ENCODE data around the gene ZNF292.

- TF ChIP-seq, protein P1, sequence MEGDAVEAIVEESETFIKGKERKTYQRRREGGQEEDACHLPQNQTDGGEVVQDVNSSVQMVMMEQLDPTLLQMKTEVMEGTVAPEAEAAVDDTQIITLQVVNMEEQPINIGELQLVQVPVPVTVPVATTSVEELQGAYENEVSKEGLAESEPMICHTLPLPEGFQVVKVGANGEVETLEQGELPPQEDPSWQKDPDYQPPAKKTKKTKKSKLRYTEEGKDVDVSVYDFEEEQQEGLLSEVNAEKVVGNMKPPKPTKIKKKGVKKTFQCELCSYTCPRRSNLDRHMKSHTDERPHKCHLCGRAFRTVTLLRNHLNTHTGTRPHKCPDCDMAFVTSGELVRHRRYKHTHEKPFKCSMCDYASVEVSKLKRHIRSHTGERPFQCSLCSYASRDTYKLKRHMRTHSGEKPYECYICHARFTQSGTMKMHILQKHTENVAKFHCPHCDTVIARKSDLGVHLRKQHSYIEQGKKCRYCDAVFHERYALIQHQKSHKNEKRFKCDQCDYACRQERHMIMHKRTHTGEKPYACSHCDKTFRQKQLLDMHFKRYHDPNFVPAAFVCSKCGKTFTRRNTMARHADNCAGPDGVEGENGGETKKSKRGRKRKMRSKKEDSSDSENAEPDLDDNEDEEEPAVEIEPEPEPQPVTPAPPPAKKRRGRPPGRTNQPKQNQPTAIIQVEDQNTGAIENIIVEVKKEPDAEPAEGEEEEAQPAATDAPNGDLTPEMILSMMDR (IDR thresholded peaks at IDR 0.05) = no peak
- TF ChIP-seq POLR2AphosphoS5 (IDR thresholded peaks at IDR 0.05) (no peak), POLR2A (IDR thresholded peaks at IDR 0.05) (no peak), EP300 (IDR thresholded peaks at IDR 0.05; ENCODE audit: low read depth) (no peak)
Observed at GRCh38 chr6:87203448-87204023, 48.2 kb downstream of the ZNF292 start.
